Endothelial cell of umbilical vein (primary cell): ENCODE measurements around the gene TIMM17B. TPM values are rescaled to one million over a fixed set of nuclear protein-coding genes. Genes with fewer than 3 reads are reported as not detected.

Experiments used
- BruUV-seq: library from RNA; stranded (reverse); fragments of 400-500 nt; replicated peaks from 2 replicates; lab custom pipeline; 2021; lab: Mats Ljungman, UMichigan
- CTCF ChIA-PET: fragments of 300-600, 350-600 bp; sonication (Branson Sonifier 250); formaldehyde crosslinking; loops from one replicate; lab custom pipeline; 2021; ENCODE audit warnings: antibody characterized with exemption, inconsistent platforms; lab: Charles Lee
- POLR2A ChIA-PET: fragments of 300-600, 350-600 bp; sonication (Branson Sonifier 250); formaldehyde crosslinking; loops from one replicate; lab custom pipeline; 2021; ENCODE audit warnings: antibody characterized with exemption, inconsistent platforms; lab: Charles Lee
- DNase-seq: peaks from one replicate; pipeline ENCODE4 v3.0.0-alpha.2; 2011; ENCODE audit warnings: low read depth, low spot score
- FAIRE-seq: peaks from 2 replicates; lab custom pipeline; 2011; peaks lifted over from hg19 to GRCh38; lab: Jason Lieb, UNC
- H2AFZ ChIP-seq: 2 replicates; pipeline ENCODE4 v1.6.0; 2012; ENCODE audit warnings: low read depth, low read length, control low read depth, inconsistent platforms
- H3K27ac ChIP-seq: 2 replicates; pipeline ENCODE4 v1.5.1; 2011; ENCODE audit warnings: low read depth, mild to moderate bottlenecking, control low read depth, low read length, moderate library complexity; ENCODE audit not compliant: insufficient read depth
- H3K27me3 ChIP-seq, 2 experiments: 2 replicates each; pipeline versions ENCODE4 v1.6.0 to v1.6.1; 2011; ENCODE audit warnings: low read length in 2 of 2, mixed read lengths in 1 of 2; ENCODE audit not compliant: control insufficient read depth in 2 of 2, insufficient read depth in 2 of 2
- H3K36me3 ChIP-seq, 2 experiments: 2 replicates in 1 of 2; 3 replicates in 1 of 2; pipeline ENCODE4 v1.5.1; 2011; ENCODE audit warnings: low read length in 2 of 2, mild to moderate bottlenecking in 1 of 2, moderate library complexity in 1 of 2; ENCODE audit not compliant: control insufficient read depth in 2 of 2, insufficient read depth in 2 of 2; ENCODE audit errors: extremely low read depth in 1 of 2
- H3K4me1 ChIP-seq: 3 replicates; pipeline ENCODE4 v1.5.1; 2011; ENCODE audit warnings: mild to moderate bottlenecking, low read length; ENCODE audit not compliant: control insufficient read depth, insufficient read depth; ENCODE audit errors: extremely low read depth
- H3K4me2 ChIP-seq: 2 replicates; pipeline ENCODE4 v1.6.1; 2011; ENCODE audit warnings: low read length, control low read depth, mixed read lengths; ENCODE audit not compliant: insufficient read depth
- H3K4me3 ChIP-seq, 3 experiments: fragments of 200-600 bp in 1 of 3; sonication (generic), shearing (Covaris generic) in 1 of 3; replicated peaks in 1 of 3; 2 replicates each; pipeline ENCODE4 v1.5.1; 2011 to 2016; ENCODE audit warnings: control low read depth in 3 of 3, low read length in 3 of 3, mild to moderate bottlenecking in 2 of 3, inconsistent platforms in 1 of 3, low read depth in 1 of 3, moderate library complexity in 1 of 3; ENCODE audit not compliant: insufficient read depth in 1 of 3
- H3K79me2 ChIP-seq: 2 replicates; pipeline ENCODE4 v1.6.0; 2012; ENCODE audit warnings: low read length, inconsistent platforms; ENCODE audit not compliant: control insufficient read depth, insufficient read depth
- H3K9ac ChIP-seq: replicated peaks from 2 replicates; pipeline ENCODE3; 2011; ENCODE audit warnings: low read length, control low read depth; ENCODE audit not compliant: insufficient read depth; ENCODE audit errors: extremely low read depth
- H3K9me1 ChIP-seq: replicated peaks from 3 replicates; pipeline ENCODE4 v1.6.0; 2011; ENCODE audit warnings: mild to moderate bottlenecking, low read length; ENCODE audit not compliant: control insufficient read depth, insufficient read depth; ENCODE audit errors: extremely low read depth
- H3K9me3 ChIP-seq: replicated peaks from 2 replicates; pipeline ENCODE4 v1.5.1; 2012; ENCODE audit warnings: low read length, inconsistent platforms; ENCODE audit not compliant: control insufficient read depth, insufficient read depth
- H4K20me1 ChIP-seq: replicated peaks from 2 replicates; pipeline ENCODE3; 2011; ENCODE audit warnings: mild to moderate bottlenecking, low read length; ENCODE audit not compliant: control insufficient read depth, insufficient read depth; ENCODE audit errors: extremely low read depth
- CTCF ChIP-seq, 2 donors: IDR thresholded peaks; 1 replicate in 1 of 2; 2 replicates in 1 of 2; pipeline ENCODE4 v1.5.1; 2011; ENCODE audit warnings: low read length in 2 of 2, mild to moderate bottlenecking in 2 of 2, moderate library complexity in 2 of 2, control low read depth in 1 of 2, inconsistent platforms in 1 of 2, low read depth in 1 of 2; ENCODE audit not compliant: insufficient read depth in 1 of 2; ENCODE audit errors: extremely low read depth in 1 of 2
- EZH2 ChIP-seq: IDR thresholded peaks from 2 replicates; pipeline ENCODE4 v1.6.1; 2012; ENCODE audit warnings: borderline replicate concordance, low read depth, mild to moderate bottlenecking, moderate library complexity, low read length, inconsistent platforms; ENCODE audit not compliant: severe bottlenecking
- FOS ChIP-seq: IDR thresholded peaks from 2 replicates; pipeline ENCODE4 v1.6.1; 2011; ENCODE audit warnings: mild to moderate bottlenecking, low read length, moderate library complexity, borderline replicate concordance; ENCODE audit not compliant: insufficient read depth
- GATA2 ChIP-seq: IDR thresholded peaks from 2 replicates; pipeline ENCODE4 v1.7.0; 2011; ENCODE audit warnings: low read depth, mild to moderate bottlenecking, moderate library complexity, mixed read lengths, low read length; ENCODE audit not compliant: insufficient read length, insufficient read depth
- JUN ChIP-seq: IDR thresholded peaks from 2 replicates; pipeline ENCODE4 v1.6.1; 2011; ENCODE audit warnings: borderline replicate concordance, low read depth; ENCODE audit not compliant: insufficient read length, insufficient read depth
- MYC ChIP-seq: IDR thresholded peaks from one replicate; pipeline ENCODE4 v1.6.1; 2011; ENCODE audit warnings: mild to moderate bottlenecking, low read depth, low read length
- POLR2A ChIP-seq: IDR thresholded peaks from 2 replicates; pipeline ENCODE4 v1.6.1; 2012; ENCODE audit warnings: low read depth, mild to moderate bottlenecking, control low read depth, low read length
- POLR2AphosphoS5 ChIP-seq: IDR thresholded peaks from 2 replicates; pipeline ENCODE4 v1.6.1; 2012; ENCODE audit warnings: low read depth, mild to moderate bottlenecking, control low read depth, low read length, moderate library complexity; ENCODE audit not compliant: insufficient read depth
- dilution Hi-C: fragments of 300-500 bp; cut with MboI; formaldehyde crosslinking; loops from one replicate; pipeline ENCODE4 v1.15.0; 2019; ENCODE audit warnings: low sequenced_read_pairs; ENCODE audit not compliant: extremely low pct_ligation_motif_present
- intact Hi-C: fragments of 100-400 bp; cut with micrococcal nuclease; formaldehyde crosslinking; loops from one replicate; pipeline ENCODE4 v1.10.0; 2022
- polyA plus RNA-seq, 4 experiments: library from polyadenylated mRNA; depleted of rRNA in 3 of 4; stranded (reverse) in 3 of 4; unstranded in 1 of 4; fragments of >200 nt; gene quantifications; 2 replicates each; pipeline versions ENCODE4 v1.2.1 to v1.2.3, GENCODE V29; 2011 to 2012; ENCODE audit warnings: missing spikeins in 1 of 4
- total RNA-seq: library from RNA; stranded (reverse); gene quantifications from 2 replicates; pipeline ENCODE4 v1.2.3, GENCODE V29; 2021
- TF ChIP-seq, protein P1 (sequence below): IDR thresholded peaks from 2 replicates; pipeline ENCODE4 v1.6.1; 2011; ENCODE audit not compliant: insufficient read depth, insufficient read length

Gene TIMM17B
- total and polyA plus RNA-seq, 2 donors (not counting 3 experiments of a cell fraction or from before 2014, with no cell fraction given), result 36.0 to 73.1 TPM

DNA sequence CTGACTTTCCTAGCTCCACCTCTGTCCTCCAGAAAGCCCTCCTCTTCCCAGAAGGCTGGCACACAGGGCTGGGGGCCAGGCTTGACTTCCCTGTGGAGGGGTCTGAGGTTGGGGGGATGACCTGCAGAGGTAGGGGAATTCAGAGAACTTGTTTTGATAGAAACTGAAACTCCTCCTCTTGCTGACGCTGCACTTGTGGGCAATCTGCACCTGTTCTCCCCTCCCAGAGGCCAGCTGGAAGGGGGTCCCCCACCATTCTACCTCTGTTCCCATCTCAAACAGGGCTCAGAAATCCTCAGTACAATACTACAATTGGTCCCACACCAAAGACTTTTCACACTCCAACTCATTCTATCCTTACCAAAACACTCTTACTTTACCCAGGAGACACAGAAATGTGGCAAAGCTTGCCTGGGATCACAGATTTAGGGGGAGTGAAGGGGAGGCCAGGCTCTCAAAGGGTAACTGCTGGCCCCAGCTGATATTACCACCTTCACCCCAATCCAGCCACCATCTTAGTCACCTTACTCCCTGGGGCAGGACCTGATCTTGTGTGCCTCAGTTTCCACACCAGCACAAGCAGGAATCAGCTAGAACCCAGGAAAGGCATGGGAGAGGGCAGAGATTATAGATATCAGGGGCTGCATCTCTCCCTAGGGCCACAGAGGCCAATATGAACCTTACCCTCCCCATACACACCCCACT, 41.3 kb upstream of the TIMM17B start:
- DNase-seq (no peak), FAIRE-seq (no peak)
- H3K79me2 ChIP-seq, result peaks cover 32% of the 10 kb centered on the region
- H4K20me1 ChIP-seq, result no peaks in the 10 kb centered on the region
- CTCF ChIA-PET, result no interaction called here
- BruUV-seq, result no TSS peak
- no peak overlapping the region for H3K27ac ChIP-seq
- intact Hi-C loops (no loop called here), dilution Hi-C loops (no loop called here)
- no peak overlapping the region for H3K4me3 ChIP-seq
- POLR2A ChIA-PET, result no interaction called here
- H3K4me2 ChIP-seq, result no peak overlapping the region
- no peaks in the 10 kb centered on the region for H3K9me3 ChIP-seq
- H3K27me3 ChIP-seq, result no peaks in the 10 kb centered on the region
- H3K4me1 ChIP-seq, result no peaks in the 10 kb centered on the region
- H3K9ac ChIP-seq, result no peak overlapping the region
- H2AFZ ChIP-seq, result no peak overlapping the region
- TF ChIP-seq CTCF (IDR thresholded peaks at IDR 0.05; ENCODE audit: extremely low read depth in 1 of 2, insufficient read depth in 1 of 2, low read depth in 1 of 2, low read length in 2 of 2) (no peak), JUN (no peak), FOS (no peak), POLR2A (no peak), MYC (no peak), POLR2AphosphoS5 (no peak), GATA2 (no peak), EZH2 (no peak)
- TF ChIP-seq, protein P1, sequence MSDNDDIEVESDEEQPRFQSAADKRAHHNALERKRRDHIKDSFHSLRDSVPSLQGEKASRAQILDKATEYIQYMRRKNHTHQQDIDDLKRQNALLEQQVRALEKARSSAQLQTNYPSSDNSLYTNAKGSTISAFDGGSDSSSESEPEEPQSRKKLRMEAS, result no peak
- peaks cover 2 to 24% of the 10 kb centered on the region in 2 experiments for H3K36me3 ChIP-seq
- no peaks in the 10 kb centered on the region for H3K9me1 ChIP-seq
